GM21723 (cell line): ENCODE results near the gene FARP1.

ENCODE experiments used
- ATAC-seq: cut with Tn5 transposase; IDR thresholded peaks from one replicate; pipeline ENCODE4 v1.9.1; 2021; ENCODE audit warnings: mild to moderate bottlenecking, moderate library complexity; ENCODE audit not compliant: unreplicated experiment

The FARP1 gene

GRCh38 chr13:98473135-98473787 is 330.4 kb downstream of the FARP1 start:
- no peak for ATAC-seq

- ATAC-seq, result no peak
These were observed 330.9 kb downstream of the FARP1 start for GRCh38 chr13:98473788-98474144.

GRCh38 chr13:98474292-98474691 is 331.4 kb downstream of the FARP1 start:
- no peak for ATAC-seq

GRCh38 chr13:98474761-98475160 is 331.9 kb downstream of the FARP1 start:
- ATAC-seq, result no peak

- no peak for ATAC-seq
These were observed 332.6 kb downstream of the FARP1 start for GRCh38 chr13:98475522-98475921.

DNA sequence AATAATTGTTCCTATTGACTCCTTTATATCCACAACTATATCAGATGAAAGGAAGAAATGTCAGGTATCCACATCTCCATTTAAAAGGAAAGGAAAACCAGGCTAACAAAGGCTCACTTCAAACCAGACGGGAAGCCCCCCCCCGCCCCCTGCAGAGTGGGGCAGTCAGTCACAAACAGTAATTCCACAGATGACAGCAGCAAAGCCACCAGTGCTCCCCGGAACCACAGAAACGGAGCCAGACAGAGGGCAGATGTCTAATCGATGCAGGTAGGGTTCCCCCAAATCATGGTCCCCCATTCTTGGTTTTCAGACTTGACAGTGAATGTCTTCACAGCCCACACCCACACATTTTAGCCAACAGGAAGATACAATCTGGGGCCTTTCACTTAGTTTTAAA is 333.2 kb downstream of the FARP1 start:
- peak; percentile 42 for ATAC-seq

DNA sequence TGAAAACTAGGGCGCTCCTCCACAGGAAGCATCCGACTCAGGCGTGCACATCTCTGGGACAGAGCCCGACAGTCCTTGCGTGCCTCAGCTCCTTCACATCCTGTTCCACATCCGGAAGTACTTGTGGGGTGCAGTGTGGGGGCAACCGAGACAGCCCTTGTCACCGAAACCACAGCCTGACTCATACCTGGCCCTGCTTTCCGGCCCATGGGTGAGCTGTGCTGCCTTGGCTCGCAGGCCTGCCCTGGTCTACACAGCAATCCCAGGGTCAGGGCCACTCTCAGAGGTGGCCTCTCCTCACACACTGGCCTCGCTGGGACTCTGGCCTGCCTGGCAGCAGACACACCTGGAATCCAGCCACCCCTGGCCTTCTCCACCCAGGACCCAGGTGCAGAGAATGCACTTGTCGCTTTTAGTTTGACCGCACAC is 333.7 kb downstream of the FARP1 start:
- peak; percentile 96 for ATAC-seq

DNA sequence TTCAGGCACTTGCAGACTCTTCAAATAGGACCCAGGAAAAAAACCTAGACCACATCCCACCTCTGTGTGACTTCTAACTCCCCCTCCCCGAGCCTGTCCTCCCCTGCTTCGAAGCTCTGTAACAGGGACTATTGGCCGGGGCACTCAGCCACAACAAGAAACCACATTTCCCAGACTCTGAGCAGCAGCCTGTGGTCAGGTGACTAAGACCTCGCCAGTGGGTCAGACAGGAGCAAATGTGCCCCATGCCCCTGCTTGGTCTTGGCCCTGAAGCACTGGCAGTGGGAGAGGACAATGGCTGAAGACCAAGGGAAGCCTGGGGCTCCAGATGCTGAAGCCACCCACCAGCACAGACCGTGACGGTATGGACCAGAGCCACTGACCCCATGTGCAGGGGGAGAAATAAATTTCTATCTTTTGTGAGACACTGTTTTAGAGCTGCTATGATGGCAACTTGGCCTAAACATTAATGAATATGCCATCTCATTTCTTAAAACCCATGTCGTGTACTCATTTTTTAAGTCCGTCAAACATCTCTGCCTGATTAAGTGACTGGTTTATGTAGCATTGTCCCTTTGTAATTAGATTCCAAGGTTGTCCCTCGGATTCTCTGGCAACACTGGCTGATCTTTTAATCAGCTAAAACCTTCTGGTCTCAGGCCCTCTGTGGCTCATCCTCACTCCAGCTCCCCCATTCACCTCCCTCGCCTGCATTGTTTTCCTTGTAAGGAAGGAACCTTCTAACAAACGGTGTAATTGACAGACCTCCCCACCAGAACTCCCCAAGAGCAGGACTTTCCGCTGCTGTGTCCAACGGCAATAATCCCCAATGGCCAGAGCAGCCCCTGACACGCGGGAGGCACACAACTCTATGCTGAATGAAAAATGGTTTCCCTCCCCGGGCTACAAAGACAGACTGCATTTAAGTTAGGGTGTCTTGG is 335.6 kb downstream of the FARP1 start:
- peak; percentile 46 for ATAC-seq

DNA sequence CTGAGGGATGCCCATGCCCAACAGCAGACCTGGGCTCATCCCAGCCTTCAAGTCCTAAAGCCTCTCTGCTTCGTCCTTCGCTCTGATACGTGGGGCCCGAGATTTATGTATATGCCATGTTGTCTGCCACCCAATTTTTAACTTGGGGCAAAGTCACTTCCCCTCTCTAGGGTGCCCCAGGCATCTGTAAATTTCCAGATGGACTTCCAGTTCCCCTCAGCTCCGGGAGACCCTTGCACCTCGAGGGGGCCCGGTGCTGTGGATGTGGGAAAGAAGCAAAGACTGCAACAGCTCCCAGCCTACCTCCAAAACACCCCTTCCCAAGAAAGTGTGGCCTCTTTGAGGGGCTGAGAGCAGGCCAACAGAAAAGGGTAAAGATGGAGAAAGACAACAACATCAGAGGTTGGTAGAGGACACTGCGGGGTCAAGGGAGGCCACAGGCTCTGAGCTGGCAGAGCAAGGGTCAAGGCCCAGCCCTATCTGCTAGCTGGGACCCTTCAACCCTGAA is 336.7 kb downstream of the FARP1 start:
- ATAC-seq, result no peak

DNA sequence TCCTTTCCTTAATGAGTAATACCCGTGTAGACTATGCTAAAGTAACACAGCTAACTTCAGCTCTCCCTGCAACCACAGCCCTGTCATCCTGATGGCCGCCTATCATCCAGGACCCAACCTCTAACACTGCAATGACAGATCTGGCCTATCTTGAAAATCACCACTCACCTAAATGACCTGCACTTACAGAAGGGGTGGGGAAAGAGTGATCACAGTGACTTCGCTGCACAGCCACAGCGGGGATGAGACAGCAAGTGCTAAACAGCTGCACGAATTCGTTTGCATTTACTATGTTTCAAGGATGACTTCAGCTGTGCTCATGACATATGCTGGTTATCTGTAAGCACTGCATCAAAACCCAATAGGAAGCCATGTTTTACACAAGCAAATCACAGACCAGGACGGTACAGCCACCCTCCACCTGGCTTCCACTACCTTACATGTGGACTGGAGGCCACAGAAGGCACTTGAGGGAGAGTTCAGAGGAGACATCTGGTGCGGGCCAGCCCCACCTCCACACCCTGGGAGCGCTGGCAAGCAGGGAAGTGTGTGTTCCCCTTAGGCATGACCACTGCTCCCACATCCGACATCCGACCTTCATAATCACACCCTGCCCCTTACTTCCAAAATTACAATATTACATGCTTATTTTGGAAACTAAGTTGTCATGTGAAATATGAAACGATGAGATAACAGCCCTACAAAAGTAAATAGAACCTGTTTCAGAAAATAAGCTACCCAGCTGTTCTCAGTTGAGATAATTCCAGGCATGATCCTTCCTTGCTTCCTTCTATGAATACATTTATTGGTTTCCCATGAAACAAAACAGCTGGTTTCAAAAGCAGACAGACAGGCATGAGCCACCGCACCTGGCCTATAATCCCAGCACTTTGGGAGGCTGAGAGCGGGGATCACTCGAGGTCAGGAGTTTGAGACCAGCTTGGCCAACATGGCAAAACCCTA is 338.3 kb downstream of the FARP1 start:
- no peak for ATAC-seq

DNA sequence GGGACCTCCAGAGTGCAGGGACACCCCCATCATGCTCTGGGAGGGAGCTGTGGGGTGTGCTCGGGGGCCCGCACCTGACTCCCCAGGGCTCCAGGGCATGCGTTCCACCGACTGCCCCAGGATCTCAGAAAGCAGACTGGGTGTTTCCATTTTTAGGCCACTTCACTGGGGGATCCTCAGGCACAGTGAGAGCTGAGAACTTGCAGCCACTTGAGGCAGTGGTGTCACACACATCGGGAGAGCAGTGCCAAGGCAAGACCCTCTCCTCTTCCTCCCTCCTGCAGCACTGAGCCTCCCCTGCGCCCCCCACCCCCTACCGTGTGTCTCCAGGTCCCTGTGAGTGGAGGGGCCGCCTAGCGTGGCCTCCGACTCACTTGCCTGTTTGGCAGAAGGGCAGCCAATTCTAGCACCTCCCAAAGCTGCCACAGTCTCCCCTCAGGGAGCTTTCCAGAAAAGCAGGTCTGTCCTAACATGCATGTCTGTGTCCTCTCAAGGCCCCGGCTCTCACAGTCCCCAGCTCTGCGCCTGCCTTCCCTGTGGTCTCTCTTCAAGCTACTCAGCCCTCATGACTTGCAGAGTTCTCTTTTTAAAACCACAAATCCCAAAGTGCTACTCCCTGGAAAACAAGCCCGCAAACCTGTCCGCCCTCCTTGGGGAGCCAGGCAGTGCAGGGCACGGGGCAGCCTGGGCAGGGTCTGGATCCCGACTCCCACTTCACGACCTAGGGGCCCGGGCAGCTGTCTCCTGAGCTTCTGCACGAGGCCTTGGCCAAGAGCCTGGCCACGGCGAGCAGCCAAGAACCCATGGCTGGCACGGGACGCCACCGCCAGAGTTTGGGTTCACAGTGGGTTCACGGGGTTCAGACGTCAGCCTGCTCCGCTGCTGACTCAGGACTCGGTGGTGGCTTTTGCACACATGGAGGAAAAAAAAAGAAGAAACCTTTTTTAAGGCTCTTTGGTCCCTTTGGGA is 339.9 kb downstream of the FARP1 start:
- ATAC-seq, result no peak

DNA sequence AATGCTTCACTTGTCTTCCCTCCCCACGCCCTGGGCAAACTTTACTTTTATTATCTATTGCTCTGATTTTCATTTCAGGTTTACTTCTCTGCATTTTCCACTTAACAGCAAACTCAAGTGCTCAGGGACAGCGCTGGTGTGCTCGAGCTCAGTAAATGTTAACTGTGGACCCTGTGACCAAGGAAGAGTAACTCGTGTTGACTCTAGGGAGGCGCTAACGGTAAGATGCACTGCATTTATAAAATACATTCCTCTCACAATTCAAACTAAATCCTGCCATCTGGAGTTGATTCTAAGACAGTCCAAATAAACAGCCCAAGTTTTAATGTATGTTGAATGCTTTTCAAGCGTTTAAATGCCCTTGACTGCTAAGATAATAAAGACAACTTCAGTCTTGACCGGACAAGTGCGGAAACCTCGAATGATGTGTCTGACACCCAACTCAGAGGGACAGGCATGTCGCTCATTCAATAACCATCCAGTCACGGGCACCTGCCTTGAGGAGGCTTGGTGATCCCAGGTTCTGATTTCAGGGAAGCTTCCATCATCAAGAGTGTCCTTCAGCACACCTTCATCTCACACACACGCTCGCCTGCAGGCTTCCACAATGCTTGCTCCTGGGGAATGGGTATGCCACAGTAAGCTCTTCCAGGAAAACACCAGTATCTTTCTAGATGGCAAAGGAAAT is 340.9 kb downstream of the FARP1 start:
- ATAC-seq, result no peak

- ATAC-seq, result peak; percentile 37
These were observed 341.7 kb downstream of the FARP1 start for GRCh38 chr13:98484289-98485219.

DNA sequence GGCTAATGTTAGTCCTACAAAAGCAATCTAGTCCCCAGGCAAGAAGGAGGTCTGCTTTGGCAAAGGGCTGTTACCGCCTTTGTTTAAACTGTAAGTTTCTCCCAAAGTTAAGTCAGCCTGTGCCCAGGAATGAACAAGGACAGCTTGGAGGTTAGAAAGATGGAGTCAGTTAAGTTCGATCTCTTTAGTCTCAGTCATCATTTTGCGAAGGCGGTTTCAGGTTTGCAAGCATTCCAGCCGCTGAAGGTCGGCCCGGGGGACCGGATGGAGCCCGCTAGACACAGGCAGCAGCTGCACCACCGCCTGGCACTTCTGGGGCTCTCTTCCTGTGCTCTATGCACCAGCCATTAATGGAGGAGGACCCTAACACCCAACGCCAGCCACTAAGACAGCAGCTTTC is 342.7 kb downstream of the FARP1 start:
- ATAC-seq, result no peak

- ATAC-seq, result no peak
These were observed 343.5 kb downstream of the FARP1 start for GRCh38 chr13:98486412-98486811.

DNA sequence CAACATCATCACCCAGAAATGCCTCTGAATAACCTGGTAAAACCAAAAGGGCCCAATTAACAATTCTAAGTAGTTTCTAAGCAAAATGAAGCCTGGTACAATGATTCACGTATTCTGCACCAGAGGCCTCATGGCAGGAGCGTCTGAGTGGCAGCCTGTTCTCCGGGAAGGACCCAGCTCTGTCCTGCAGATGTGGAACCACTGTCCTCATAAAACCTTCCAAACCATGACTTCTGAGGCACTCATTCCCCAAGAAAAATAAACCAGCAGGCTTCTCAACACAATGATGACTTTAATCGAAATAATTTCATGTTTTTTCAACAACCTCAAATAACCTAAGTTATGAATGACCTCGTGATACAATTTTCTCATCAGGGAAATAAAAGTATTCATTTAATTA is 344.1 kb downstream of the FARP1 start:
- ATAC-seq, result no peak

- peak; percentile 32 for ATAC-seq
These were observed 344.6 kb downstream of the FARP1 start for GRCh38 chr13:98487522-98487921.

- ATAC-seq, result peak; percentile 72
These were observed 345.8 kb downstream of the FARP1 start for GRCh38 chr13:98488736-98489135.
